Gastrocnemius medialis (tissue), 4 donors: ENCODE results near the gene LRRC72. TPM values are rescaled to one million over a fixed set of nuclear protein-coding genes. Genes with fewer than 3 reads are reported as not detected.

Source experiments
- ATAC-seq, 2 donors: fragments of 150-250 bp; one replicate each; pipeline ENCODE4 v1.9.1; 2016
- DNase-seq, 2 donors: peaks; one replicate each; pipeline ENCODE4 v3.0.0-alpha.2; 2019
- H3K27ac ChIP-seq, 4 donors: fragments of 200-600 bp; sonication (generic); 1 replicate in 1 of 4; 2 replicates in 3 of 4; pipeline ENCODE4 v1.5.1; 2016 to 2018; ENCODE audit warnings: mild to moderate bottlenecking in 2 of 4, moderate library complexity in 1 of 4
- H3K27me3 ChIP-seq, 3 donors: fragments of 200-600 bp; sonication (generic) in 2 of 3; 1 replicate in 1 of 3; 2 replicates in 2 of 3; pipeline versions ENCODE4 v1.5.1 to v1.6.0; 2016 to 2019; ENCODE audit warnings: mild to moderate bottlenecking in 1 of 3, moderate library complexity in 1 of 3
- H3K36me3 ChIP-seq, 2 donors: fragments of 200-600 bp; sonication (generic) in 1 of 2; one replicate each; pipeline ENCODE4 v1.5.1; 2017 to 2018
- H3K4me1 ChIP-seq, 2 donors: fragments of 200-600 bp; sonication (generic) in 1 of 2; one replicate each; pipeline ENCODE4 v1.5.1; 2016 to 2017; ENCODE audit warnings: mild to moderate bottlenecking in 2 of 2
- H3K4me3 ChIP-seq, 4 donors: fragments of 200-600 bp; sonication (generic) in 3 of 4; 1 replicate in 1 of 4; 2 replicates in 3 of 4; pipeline ENCODE4 v1.5.1; 2016 to 2019; ENCODE audit warnings: mild to moderate bottlenecking in 2 of 4
- H3K9me3 ChIP-seq, 3 donors: fragments of 200-600 bp; sonication (generic) in 2 of 3; 1 replicate in 1 of 3; 2 replicates in 2 of 3; pipeline ENCODE4 v1.5.1; 2016 to 2019
- POLR2A ChIP-seq, 2 donors: fragments of 450-650 bp; IDR thresholded peaks; one replicate each; pipeline ENCODE4 v1.6.1; 2017; ENCODE audit warnings: antibody characterized with exemption in 2 of 2, mild to moderate bottlenecking in 2 of 2, moderate library complexity in 2 of 2
- in situ Hi-C, 4 donors: fragments of 200-750 bp; cut with MboI; loops; one replicate each; pipeline versions ENCODE4 v1.15.0 to v1.8.0; 2017; ENCODE audit warnings: low sequenced_read_pairs in 4 of 4
- intact Hi-C: fragments of 100-400 bp; cut with DNase I; formaldehyde crosslinking; loops from one replicate; pipeline ENCODE4 v1.15.1; 2023; ENCODE audit warnings: low total_unique reads
- total RNA-seq, 4 donors: library from RNA; depleted of rRNA; stranded (reverse); fragments of >200 nt; gene quantifications; one replicate each; pipeline versions ENCODE4 v1.1.0 to v1.2.3, GENCODE V29; 2016
- TF ChIP-seq, protein P1 (sequence below), 5 experiments: fragments of 450-650 bp in 3 of 5; fragments of 200-600 bp in 2 of 5; sonication (generic) in 2 of 5; IDR thresholded peaks in 4 of 5; conservative IDR thresholded peaks in 1 of 5; 1 replicate in 4 of 5; 2 replicates in 1 of 5; pipeline ENCODE4 v1.5.1; 2016 to 2019; ENCODE audit warnings: antibody characterized with exemption in 5 of 5, mild to moderate bottlenecking in 3 of 5, moderate library complexity in 3 of 5

The LRRC72 gene
- total RNA-seq, 4 donors from 2014 or later = not detected

- TF ChIP-seq POLR2A (IDR thresholded peaks at IDR 0.05) = no peak
- Histone ChIP-seq H3K4me1 (no peaks in the 10 kb centered on the region), H3K27me3 (no peaks in the 10 kb centered on the region), H3K27ac (no peak overlapping the region), H3K4me3 (no peak overlapping the region), H3K36me3 (no peaks in the 10 kb centered on the region), H3K9me3 (no peaks in the 10 kb centered on the region)
- no peak for ATAC-seq
- DNase-seq = no peak
- in situ Hi-C loops (loop anchor here in 2 of 4 donors (5.0 to 25.0 kb wide), 3 partner anchors 92 to 1242 kb away; partner anchors contain the start of gene SOSTDC1 (in 1 of the 2)), intact Hi-C loops (no loop called here)
Measured at GRCh38 chr7:16554518-16555236, 28.1 kb downstream of the LRRC72 start.

DNA sequence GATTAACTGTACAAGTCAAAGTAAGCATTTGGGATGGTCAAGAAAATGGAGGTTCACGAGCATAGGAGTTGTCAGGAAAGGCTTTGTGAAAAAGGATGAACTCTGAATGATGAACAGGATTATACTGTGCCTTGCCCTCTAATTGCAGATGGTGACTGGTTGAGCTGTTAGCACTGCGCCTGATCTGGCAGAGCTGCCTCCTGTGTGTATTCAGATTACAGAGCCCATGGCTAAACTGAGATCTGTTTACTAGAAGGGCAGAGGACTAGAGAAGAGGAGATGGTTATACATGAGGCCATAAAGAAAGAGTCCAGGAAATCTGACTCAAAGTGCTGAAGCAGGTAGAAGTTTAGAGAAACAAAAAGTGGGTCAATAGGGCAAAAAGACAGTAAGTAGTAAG, 29.7 kb downstream of the LRRC72 start:
- H3K4me1 ChIP-seq = no peaks in the 10 kb centered on the region
- DNase-seq (no peak), ATAC-seq (no peak)
- no peak overlapping the region for H3K27ac ChIP-seq
- no peaks in the 10 kb centered on the region for H3K9me3 ChIP-seq
- no peaks in the 10 kb centered on the region for H3K27me3 ChIP-seq
- intact Hi-C loops = no loop called here
- H3K36me3 ChIP-seq = no peaks in the 10 kb centered on the region
- TF ChIP-seq, protein P1, sequence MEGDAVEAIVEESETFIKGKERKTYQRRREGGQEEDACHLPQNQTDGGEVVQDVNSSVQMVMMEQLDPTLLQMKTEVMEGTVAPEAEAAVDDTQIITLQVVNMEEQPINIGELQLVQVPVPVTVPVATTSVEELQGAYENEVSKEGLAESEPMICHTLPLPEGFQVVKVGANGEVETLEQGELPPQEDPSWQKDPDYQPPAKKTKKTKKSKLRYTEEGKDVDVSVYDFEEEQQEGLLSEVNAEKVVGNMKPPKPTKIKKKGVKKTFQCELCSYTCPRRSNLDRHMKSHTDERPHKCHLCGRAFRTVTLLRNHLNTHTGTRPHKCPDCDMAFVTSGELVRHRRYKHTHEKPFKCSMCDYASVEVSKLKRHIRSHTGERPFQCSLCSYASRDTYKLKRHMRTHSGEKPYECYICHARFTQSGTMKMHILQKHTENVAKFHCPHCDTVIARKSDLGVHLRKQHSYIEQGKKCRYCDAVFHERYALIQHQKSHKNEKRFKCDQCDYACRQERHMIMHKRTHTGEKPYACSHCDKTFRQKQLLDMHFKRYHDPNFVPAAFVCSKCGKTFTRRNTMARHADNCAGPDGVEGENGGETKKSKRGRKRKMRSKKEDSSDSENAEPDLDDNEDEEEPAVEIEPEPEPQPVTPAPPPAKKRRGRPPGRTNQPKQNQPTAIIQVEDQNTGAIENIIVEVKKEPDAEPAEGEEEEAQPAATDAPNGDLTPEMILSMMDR (IDR thresholded peaks at IDR 0.05 in 4 of 5, conservative IDR thresholded peaks at IDR 0.05 in 1 of 5) = no peak
- TF ChIP-seq POLR2A (IDR thresholded peaks at IDR 0.05) = no peak
- in situ Hi-C loops = loop anchor here in 2 of 4 donors (5.0 to 25.0 kb wide), 3 partner anchors 94 to 1244 kb away; partner anchors contain the start of gene SOSTDC1 (in 1 of the 2)
- H3K4me3 ChIP-seq = no peak overlapping the region

- no peak for TF ChIP-seq POLR2A (IDR thresholded peaks at IDR 0.05)
- TF ChIP-seq, protein P1 (IDR thresholded peaks at IDR 0.05 in 4 of 5, conservative IDR thresholded peaks at IDR 0.05 in 1 of 5) = no peak
- intact Hi-C loops (no loop called here), in situ Hi-C loops (loop anchor here in 2 of 4 donors (5.0 to 25.0 kb wide), 3 partner anchors 97 to 1247 kb away; partner anchors contain the start of gene SOSTDC1 (in 1 of the 2))
- DNase-seq (no peak), ATAC-seq (no peak)
- Histone ChIP-seq H3K4me1 (no peaks in the 10 kb centered on the region), H3K4me3 (no peak overlapping the region), H3K27me3 (no peaks in the 10 kb centered on the region), H3K27ac (no peak overlapping the region), H3K9me3 (no peaks in the 10 kb centered on the region), H3K36me3 (no peaks in the 10 kb centered on the region)
Measured at GRCh38 chr7:16558761-16559302, 32.2 kb downstream of the LRRC72 start.

- Histone ChIP-seq H3K27me3 (no peaks in the 10 kb centered on the region), H3K4me1 (no peaks in the 10 kb centered on the region), H3K27ac (no peak overlapping the region), H3K4me3 (no peak overlapping the region), H3K9me3 (no peaks in the 10 kb centered on the region), H3K36me3 (no peaks in the 10 kb centered on the region)
- in situ Hi-C loops (loop anchor here in 3 of 4 donors (5.0 to 25.0 kb wide), 5 partner anchors 97 to 1247 kb away; partner anchors contain the start of gene SOSTDC1 (in 1 of the 3)), intact Hi-C loops (no loop called here)
- TF ChIP-seq, protein P1 (IDR thresholded peaks at IDR 0.05 in 4 of 5, conservative IDR thresholded peaks at IDR 0.05 in 1 of 5) = no peak
- TF ChIP-seq POLR2A (IDR thresholded peaks at IDR 0.05) = no peak
- ATAC-seq (no peak), DNase-seq (no peak)
Measured at GRCh38 chr7:16559497-16560179, 33.0 kb downstream of the LRRC72 start.

DNA sequence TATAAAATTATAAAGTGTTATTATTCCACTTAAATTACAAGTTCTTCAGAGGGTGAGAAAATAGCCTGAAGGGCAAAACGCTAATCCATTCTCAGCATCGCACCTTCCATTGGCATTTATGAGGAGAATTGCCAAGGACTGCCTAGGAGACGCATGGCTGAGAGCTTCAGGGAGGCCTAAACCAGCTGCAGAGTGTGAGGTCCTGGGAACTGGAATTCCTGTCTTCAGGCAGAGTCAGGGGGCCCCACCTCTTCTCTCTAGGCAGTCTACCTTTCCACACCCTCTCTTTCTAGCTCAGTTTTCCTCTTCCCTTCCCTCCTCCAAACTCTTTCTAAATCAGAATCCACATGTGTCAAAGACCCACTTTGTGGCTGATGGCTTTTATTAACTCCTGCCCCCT, 35.3 kb downstream of the LRRC72 start:
- DNase-seq = no peak
- Histone ChIP-seq H3K27ac (no peak overlapping the region), H3K4me1 (no peaks in the 10 kb centered on the region), H3K9me3 (no peaks in the 10 kb centered on the region), H3K36me3 (no peaks in the 10 kb centered on the region), H3K4me3 (no peak overlapping the region), H3K27me3 (no peaks in the 10 kb centered on the region)
- in situ Hi-C loops (loop anchor here in 3 of 4 donors (10.0 to 25.0 kb wide), 4 partner anchors 100 to 1250 kb away; partner anchors contain the start of gene SOSTDC1 (in 1 of the 3)), intact Hi-C loops (no loop called here)
- ATAC-seq = no peak
- no peak for TF ChIP-seq POLR2A (IDR thresholded peaks at IDR 0.05)
